Activated naive CD4-positive, alpha-beta T cell treated with anti-CD3 and anti-CD28 coated beads, Interleukin-2, amount 50 U/mL, for 16 hours (primary cell): ENCODE data around the gene APLF.
"Not testable (repeated sequence)": the region's sequence is repeated elsewhere in the genome, so short reads cannot be mapped to it uniquely, and the experiment has no call there.

ENCODE experiments used
- DNase-seq: peaks from one replicate; pipeline ENCODE4 v3.0.0-alpha.2; 2020

The APLF gene

DNA sequence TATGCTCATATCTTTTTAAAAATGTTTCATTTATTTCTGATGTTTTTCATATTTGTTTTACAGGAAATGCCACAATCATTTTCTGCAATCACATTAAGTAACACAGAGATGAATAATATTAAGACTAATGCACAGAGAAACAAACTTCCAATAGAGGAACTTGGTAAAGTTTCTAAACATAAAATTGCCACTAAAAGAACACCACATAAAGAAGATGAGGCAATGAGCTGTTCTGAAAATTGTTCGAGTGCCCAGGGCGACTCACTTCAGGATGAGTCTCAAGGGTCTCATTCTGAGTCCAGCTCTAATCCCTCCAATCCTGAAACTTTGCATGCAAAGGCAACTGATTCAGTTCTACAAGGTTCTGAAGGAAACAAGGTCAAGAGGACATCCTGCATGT is 70.4 kb downstream of the APLF start:
- DNase-seq = no peak

DNA sequence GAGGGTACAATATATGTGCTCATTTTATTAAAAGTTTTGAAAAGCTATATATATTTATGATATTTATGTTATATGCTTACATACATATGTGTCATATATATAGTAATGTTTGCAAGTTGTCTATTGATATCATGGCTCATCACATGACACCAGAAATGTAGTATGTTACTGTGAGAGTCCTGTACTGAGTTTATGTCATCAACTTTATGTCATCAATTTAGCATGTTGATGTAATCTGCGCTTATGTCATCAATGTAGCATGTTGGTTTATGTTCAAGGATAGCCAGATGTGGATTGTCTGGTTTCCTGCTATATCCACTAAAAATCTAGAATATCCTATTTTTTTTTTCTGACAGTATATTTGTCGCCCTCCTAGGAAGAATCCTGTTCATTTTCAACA is 77.4 kb downstream of the APLF start:
- no peak for DNase-seq

- no peak for DNase-seq
Measured at GRCh38 chr2:68548396-68548795, 81.0 kb downstream of the APLF start.

GRCh38 chr2:68553098-68553497 is 85.7 kb downstream of the APLF start:
- DNase-seq = no peak

- not testable (repeated sequence) for DNase-seq
Measured at GRCh38 chr2:68555425-68556206, 88.2 kb downstream of the APLF start.

DNA sequence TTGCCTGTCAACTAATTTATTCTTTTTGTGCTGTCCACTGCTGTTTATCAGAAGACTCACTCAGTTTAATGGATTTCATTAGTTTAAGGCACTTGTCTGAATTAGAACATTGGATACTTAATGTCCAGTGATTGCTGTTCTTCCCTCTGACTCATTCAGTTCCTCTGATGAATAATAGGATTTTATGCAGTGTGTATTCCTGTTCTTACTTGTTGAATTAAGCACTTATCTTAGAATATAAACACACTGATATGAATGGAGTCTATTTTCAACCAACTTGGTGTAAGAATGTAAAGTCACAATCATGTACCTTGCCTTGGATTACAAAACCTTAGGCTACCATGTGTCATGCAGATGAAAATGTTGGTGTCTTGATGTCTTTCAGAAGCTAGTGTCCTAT is 89.0 kb downstream of the APLF start:
- DNase-seq = no peak

DNA sequence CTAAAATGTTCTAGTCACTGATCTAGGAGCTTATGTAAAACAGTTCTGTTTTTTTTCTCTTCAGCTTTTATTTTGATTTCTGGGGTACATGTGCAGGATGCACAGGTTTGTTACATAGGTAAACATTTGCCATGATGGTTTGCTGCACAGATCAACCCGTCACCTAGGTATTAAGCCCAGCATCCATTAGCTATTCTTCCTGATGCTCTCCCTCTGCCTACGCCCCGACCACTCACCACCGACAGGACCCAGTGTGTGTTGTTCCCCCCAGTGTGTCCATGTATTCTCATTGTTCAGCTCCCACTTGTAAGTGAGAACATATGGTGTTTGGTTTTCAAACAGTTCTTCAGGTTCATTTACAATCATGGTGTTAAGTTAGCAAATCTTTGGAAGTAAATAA is 91.2 kb downstream of the APLF start:
- no peak for DNase-seq

- no peak for DNase-seq
Measured at GRCh38 chr2:68559692-68560091, 92.3 kb downstream of the APLF start.

- no peak for DNase-seq
Measured at GRCh38 chr2:68560545-68560944, 93.2 kb downstream of the APLF start.

DNA sequence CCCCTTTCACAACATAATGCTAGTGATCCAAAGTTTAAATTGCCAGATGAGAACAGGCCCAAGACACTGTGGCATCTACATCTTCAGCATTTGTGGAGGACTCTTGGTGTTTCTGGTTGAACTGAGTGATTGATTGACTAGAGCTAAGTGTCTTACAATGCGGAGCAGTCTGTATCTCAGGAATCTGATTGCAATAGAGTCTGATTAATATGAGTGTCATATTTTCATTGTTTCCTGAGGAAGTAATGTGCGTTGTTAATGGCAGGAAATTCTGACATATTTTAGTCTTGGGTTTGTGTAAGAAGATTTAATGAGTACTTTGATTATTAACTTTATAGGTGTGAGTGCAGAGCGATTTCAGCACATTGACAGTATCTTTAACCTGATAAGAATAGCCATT is 94.0 kb downstream of the APLF start:
- no peak for DNase-seq

DNA sequence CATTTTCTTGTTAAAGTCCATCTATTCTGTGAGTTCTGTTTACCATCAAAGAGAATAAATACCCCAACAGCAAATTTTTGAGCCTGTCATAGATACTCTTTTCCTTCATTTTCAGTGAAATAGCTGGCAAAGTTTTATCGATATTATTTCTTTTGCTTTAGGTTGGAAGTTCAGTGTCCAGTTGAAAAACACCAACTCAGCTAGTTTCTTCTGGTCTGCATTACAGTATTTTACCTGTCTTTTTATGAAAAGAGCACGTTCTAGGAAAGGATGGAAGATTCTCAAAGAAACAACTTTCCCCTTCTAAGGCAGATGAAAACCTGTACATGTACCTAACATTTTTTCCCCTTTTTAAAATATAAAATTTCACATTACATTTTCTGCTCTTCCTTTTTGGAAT is 95.5 kb downstream of the APLF start:
- DNase-seq = no peak

- DNase-seq = no peak
Measured at GRCh38 chr2:68564426-68564825, 97.0 kb downstream of the APLF start.

- DNase-seq = no peak
Measured at GRCh38 chr2:68565273-68565672, 97.9 kb downstream of the APLF start.

DNA sequence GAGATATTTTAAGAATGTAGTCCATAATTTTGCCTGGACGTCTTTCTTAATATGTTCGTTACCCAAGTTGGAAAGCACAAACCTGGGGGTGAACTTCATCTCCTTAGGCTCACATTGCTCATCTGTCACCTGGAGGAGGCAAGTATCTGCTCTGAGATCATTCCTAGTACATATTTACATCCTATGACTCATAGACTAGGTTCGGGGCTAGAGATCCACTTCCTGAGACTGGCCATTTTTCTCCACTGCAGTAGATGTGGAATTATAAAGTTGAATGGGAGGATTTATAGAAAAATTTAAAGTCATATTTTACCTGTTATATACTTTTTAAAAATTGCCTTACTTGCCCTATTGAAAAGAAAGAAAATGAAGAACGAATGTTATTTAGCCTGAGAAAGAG is 98.5 kb downstream of the APLF start:
- DNase-seq = no peak

DNA sequence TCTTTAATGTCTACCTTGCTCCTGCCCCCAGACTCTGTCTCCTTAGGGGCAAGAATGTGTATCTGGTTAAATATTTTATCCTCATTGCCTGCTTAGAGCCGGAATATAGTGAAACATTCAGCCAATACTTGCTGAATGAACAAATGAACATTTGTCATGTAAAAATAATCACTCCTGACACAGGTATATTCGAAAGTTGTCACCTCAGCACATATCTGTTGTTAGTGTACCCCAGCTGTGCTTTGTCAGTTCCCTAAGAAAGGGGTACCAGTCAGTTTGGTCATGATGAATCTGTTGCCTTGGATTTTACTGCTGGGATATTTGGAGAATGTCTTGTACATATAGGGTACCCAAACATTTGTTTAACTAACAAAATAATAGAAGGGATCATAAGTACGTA is 99.0 kb downstream of the APLF start:
- no peak for DNase-seq

DNA sequence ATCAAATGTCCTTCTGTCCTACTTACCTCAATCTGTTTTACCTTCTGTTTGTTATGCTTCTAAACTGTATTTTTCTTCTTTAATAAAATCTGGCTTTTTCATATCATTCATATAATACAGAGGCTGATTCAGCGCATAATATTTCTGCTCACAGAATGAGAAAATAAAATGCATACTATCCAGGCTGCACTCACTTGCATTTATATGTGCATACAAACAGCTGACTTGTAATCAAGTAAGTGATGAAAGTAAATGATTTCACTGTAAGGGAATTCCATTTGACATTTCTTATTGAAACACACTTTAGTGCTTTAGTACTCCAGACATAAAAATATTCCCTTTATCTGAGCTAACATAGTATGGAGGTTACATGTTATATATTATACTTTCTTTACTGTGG is 100.7 kb downstream of the APLF start:
- no peak for DNase-seq

GRCh38 chr2:68569604-68570003 is 102.2 kb downstream of the APLF start:
- DNase-seq = no peak

DNA sequence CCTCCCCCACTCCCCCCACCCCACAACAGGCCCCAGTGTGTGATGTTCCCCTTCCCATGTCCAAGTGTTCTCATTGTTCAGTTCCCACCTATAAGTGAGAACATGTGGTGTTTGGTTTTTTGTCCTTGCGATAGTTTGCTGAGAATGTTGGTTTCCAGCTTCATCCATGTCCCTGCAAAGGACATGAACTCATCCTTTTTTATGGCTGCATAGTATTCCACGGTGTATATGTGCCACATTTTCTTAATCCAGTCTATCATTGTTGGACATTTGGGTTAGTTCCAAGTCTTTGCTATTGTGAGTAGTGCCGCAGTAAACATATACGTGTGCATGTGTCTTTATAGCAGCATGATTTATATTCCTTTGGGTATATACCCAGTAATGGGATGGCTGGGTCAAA is 103.0 kb downstream of the APLF start:
- not testable (repeated sequence) for DNase-seq

GRCh38 chr2:68574202-68574791 is 106.9 kb downstream of the APLF start:
- no peak for DNase-seq

DNA sequence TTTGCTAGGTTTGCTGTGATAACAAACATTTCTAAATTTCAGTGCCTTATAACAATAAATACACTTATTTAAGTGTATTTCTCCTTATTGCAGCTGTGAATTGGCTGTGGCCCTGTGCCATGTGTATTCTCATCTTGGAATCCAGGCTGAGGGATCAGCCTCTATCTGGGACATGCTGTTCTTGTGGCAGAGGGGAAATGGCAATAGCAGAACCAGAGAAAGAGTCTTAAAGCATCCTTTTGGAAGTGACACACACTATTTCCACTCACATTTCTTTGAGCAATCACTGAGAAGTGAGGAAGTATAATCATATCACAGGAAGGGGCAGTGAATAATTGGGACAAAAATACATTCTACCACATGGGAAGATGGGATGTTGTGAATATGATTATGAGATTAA is 109.8 kb downstream of the APLF start:
- no peak for DNase-seq

- DNase-seq = no peak
Measured at GRCh38 chr2:68579689-68580088, 112.3 kb downstream of the APLF start.

GRCh38 chr2:68588589-68588988 is 121.2 kb downstream of the APLF start:
- DNase-seq = no peak

DNA sequence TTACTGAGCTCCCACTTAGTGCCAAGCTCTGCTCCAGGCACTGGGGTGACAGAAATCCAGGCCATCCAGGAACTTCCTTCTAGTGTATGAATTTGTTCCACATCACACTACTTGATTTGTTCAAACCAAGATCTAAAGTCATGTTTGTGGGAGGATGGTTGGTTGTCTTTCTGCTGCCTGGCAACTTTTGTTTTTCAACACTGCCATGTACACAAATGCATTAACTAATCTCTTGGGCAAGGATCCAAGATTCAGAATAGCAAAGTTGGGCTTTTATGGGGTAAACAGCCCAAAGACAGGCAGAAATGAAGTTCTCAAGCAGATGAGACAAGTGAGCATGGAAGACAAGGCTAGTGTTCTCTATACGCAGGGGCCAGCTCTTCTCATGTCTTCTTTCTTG is 122.6 kb downstream of the APLF start:
- no peak for DNase-seq

- DNase-seq = no peak
Measured at GRCh38 chr2:68590702-68591101, 123.3 kb downstream of the APLF start.

DNA sequence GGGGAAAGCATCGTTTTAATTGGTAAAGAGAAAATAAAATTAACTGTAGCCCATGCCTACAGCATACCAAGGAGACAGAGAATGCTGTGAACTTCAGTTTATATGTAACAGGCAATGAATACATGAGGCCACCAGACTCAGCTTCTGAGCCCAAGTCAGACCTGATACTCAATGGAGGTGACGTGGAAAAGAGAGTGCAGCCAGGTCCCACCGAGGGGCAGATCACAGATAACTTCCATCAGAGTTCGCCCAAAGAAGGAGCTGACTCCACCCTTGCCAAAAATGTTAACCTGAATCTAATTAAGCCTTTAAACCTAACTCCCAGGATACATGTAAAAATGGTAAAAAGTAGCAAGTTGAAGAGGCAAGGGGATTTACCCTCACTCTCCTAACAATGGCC is 123.8 kb downstream of the APLF start:
- no peak for DNase-seq
